Neural crest cell (in vitro differentiated cells): Measurements from ENCODE around the gene ZSWIM4. TPM values are rescaled to one million over a fixed set of nuclear protein-coding genes. Genes with fewer than 3 reads are reported as not detected.

Experiments
- DNase-seq: peaks from one replicate; pipeline ENCODE4 v3.0.0; 2021; ENCODE audit warnings: low read depth, mixed read lengths, low spot score
- H3K27ac Mint-ChIP-seq: one replicate; pipeline ENCODE4 v1.8.0; 2021; ENCODE audit warnings: mild to moderate bottlenecking, mixed read lengths; ENCODE audit not compliant: unreplicated experiment
- H3K27me3 Mint-ChIP-seq: 2 replicates; pipeline ENCODE4 v1.8.0; 2021; ENCODE audit warnings: low read depth, mild to moderate bottlenecking, mixed read lengths
- H3K36me3 Mint-ChIP-seq: 2 replicates; pipeline ENCODE4 v1.8.0; 2021; ENCODE audit warnings: low read depth, mild to moderate bottlenecking, mixed read lengths
- H3K4me1 Mint-ChIP-seq: 2 replicates; pipeline ENCODE4 v1.8.0; 2021; ENCODE audit warnings: mixed read lengths
- H3K4me3 Mint-ChIP-seq: one replicate; pipeline ENCODE4 v1.8.0; 2021; ENCODE audit warnings: mild to moderate bottlenecking, mixed read lengths
- H3K9me3 Mint-ChIP-seq: 2 replicates; pipeline ENCODE4 v1.8.0; 2021; ENCODE audit warnings: mixed read lengths
- total RNA-seq: library from RNA; stranded (reverse); gene quantifications from 2 replicates; pipeline ENCODE4 v1.2.1, GENCODE V29; 2021
- TF ChIP-seq, protein P1 (sequence below): fragments of 200-600 bp; sonication (generic); conservative IDR thresholded peaks from 2 replicates; pipeline ENCODE4 v1.5.0; 2021; ENCODE audit warnings: antibody characterized with exemption, mild to moderate bottlenecking

The ZSWIM4 gene
- total RNA-seq, 1 donor from 2014 or later: 19.9 TPM

DNA sequence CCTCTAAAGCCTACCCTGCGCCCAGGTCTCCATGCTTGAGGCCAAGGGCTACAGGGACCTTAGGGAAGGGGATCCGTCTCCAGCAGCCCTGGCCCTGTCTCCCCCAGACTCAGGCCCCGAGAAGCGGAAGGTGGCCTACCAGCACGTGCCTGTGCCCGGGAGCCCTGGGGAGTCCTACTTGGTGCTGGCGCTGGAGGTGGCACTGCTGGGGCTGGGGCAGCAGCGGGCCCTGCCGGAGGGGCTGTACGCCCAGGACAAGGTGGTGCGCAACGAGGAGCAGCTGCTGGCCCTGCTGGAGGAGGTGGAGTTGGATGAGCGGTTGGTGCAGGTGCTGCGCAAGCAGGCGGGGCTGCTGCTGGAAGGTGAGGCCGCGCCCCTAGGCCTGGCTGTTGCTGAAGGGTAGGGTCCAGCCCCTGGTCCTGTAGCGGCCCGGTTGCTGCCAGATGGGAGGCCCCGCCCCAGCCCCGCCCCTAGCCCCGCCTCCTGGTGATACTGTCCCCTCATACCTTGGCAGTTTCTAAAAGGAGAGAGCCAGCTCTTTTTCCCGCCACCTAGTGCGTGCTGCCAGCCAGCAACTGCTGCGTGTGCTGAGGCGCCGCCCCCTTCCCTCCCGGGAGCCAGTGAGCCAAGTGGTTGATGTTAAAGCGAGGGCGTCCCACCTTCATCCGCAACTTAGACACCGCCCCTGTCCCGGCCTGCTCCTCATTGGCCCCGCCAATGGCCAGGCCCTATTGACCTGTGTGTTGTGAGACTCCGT lies 22.6 kb downstream of the ZSWIM4 start:
- Mint-ChIP-seq H3K27me3 (no peaks in the 10 kb centered on the region), H3K9me3 (no peaks in the 10 kb centered on the region), H3K27ac (peak overlapping the region; percentile 75), H3K36me3 (peaks cover 5% of the 10 kb centered on the region), H3K4me1 (peaks cover 6% of the 10 kb centered on the region), H3K4me3 (peak overlapping the region; percentile 56)
- TF ChIP-seq, protein P1, sequence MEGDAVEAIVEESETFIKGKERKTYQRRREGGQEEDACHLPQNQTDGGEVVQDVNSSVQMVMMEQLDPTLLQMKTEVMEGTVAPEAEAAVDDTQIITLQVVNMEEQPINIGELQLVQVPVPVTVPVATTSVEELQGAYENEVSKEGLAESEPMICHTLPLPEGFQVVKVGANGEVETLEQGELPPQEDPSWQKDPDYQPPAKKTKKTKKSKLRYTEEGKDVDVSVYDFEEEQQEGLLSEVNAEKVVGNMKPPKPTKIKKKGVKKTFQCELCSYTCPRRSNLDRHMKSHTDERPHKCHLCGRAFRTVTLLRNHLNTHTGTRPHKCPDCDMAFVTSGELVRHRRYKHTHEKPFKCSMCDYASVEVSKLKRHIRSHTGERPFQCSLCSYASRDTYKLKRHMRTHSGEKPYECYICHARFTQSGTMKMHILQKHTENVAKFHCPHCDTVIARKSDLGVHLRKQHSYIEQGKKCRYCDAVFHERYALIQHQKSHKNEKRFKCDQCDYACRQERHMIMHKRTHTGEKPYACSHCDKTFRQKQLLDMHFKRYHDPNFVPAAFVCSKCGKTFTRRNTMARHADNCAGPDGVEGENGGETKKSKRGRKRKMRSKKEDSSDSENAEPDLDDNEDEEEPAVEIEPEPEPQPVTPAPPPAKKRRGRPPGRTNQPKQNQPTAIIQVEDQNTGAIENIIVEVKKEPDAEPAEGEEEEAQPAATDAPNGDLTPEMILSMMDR: no peak
- DNase-seq: peak; percentile 50

DNA sequence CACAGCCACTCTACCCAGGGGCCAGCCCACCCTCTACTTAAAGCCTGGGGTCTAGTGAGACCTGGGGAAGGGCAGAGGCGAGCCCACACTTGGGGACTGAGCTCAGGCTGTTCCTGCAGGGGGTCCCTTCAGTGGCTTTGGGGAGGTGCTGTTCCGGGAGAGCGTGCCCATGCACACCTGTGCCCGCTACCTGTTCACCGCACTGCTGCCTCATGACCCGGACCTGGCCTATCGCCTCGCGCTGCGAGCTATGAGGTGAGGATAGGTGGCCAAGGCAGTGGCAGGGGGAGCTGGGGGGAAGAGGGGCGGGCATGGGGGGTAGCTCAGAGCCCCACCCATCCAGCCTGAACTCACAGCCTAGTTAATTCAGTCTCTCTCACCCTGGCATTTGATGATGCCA lies 24.0 kb downstream of the ZSWIM4 start:
- no peaks in the 10 kb centered on the region for H3K36me3 Mint-ChIP-seq
- H3K4me1 Mint-ChIP-seq: peaks cover 6% of the 10 kb centered on the region

DNA sequence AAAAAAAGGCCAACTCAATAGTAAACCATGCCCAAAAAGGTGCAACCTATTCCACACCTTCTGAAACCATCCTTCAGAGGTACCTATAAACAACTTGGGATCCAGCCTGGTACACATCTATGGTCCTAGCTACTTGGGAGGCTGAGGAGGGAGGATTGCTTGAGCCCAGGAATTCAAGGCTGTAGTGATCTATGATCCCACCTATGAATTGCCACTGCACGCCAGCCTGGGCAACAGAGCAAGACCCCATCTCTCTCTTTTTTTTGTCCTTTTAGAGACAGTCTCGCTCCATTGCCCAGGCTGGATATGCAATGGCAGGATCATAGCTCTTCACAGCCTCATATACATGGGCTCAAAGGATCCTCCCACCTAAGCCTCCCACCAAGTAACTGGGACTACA lies 26.0 kb downstream of the ZSWIM4 start:
- no peak for DNase-seq
- Mint-ChIP-seq H3K9me3 (no peaks in the 10 kb centered on the region), H3K4me3 (no peak overlapping the region), H3K27me3 (no peaks in the 10 kb centered on the region), H3K27ac (no peak overlapping the region), H3K4me1 (peaks cover 11% of the 10 kb centered on the region), H3K36me3 (peaks cover 6% of the 10 kb centered on the region)
- TF ChIP-seq, protein P1: no peak

More for the DNA sequence above, 24.0 kb downstream of the ZSWIM4 start:
- Mint-ChIP-seq H3K27me3 (no peaks in the 10 kb centered on the region), H3K4me3 (no peak overlapping the region), H3K27ac (no peak overlapping the region), H3K9me3 (no peaks in the 10 kb centered on the region)
- no peak for DNase-seq
- TF ChIP-seq, protein P1: no peak

DNA sequence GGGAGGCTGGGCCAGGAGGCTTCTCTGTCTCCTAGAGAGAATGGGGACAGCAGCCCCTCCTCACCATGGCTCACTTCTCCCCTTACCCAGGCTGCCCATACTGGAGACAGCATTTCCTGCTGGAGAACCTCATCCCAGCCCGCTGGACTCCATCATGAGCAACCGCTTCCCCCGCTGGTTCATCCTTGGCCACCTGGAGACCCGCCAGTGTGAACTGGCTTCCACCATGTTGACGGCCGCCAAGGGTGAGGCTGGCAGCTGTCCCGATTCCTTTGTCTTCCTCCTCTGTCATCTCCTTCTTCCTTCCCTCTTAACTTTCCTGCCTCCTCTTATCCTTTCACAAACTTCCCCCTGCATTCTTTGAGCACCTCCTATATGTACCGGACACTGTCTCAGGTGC lies 28.0 kb downstream of the ZSWIM4 start:
- no peaks in the 10 kb centered on the region for H3K9me3 Mint-ChIP-seq
- no peak for DNase-seq
- H3K27ac Mint-ChIP-seq: no peak overlapping the region
- peaks cover 6% of the 10 kb centered on the region for H3K36me3 Mint-ChIP-seq
- TF ChIP-seq, protein P1: no peak
- H3K4me3 Mint-ChIP-seq: no peak overlapping the region
- H3K4me1 Mint-ChIP-seq: peaks cover 11% of the 10 kb centered on the region
- H3K27me3 Mint-ChIP-seq: no peaks in the 10 kb centered on the region

DNA sequence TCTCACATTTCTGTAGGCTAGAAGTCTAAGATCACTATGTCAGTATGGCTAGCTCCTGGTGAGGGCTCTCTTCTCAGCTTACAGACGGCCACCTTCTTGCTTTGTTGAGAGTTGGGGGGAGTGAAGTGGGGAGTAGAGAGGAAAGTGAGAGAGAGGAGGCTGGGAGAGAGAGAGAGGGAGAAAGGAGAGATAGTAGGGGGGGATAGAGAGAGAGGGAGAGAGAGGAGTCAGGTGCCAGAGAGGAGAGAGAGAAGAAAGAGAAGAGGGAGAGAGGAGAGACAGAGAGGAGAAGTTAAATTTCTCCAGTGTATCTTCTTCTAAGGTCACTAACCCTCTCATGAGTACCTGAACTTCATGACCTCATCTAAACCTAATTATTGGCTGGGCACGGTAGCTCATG lies 28.7 kb downstream of the ZSWIM4 start:
- TF ChIP-seq, protein P1: no peak
- Mint-ChIP-seq H3K36me3 (peaks cover 8% of the 10 kb centered on the region), H3K27ac (no peak overlapping the region), H3K4me3 (no peak overlapping the region), H3K9me3 (no peaks in the 10 kb centered on the region), H3K27me3 (no peaks in the 10 kb centered on the region), H3K4me1 (peaks cover 8% of the 10 kb centered on the region)
- DNase-seq: no peak
